IMR-90 (cell line): ENCODE results near the gene TMEM101. TPM values are rescaled to one million over a fixed set of nuclear protein-coding genes. Genes with fewer than 3 reads are reported as not detected.

Experiments
- ATAC-seq: fragments of 200-7000 bp; cut with Tn5 transposase; 2 replicates; pipeline ENCODE4 v1.9.1; 2020; ENCODE audit warnings: low read depth, mild to moderate bottlenecking, moderate library complexity
- BruUV-seq: library from RNA; stranded (reverse); fragments of 400-500 nt; replicated peaks from 2 replicates; lab custom pipeline; 2021; lab: Mats Ljungman, UMichigan
- CTCF ChIA-PET: fragments of 300-600 bp; formaldehyde crosslinking; extraction: SDS; loops from one replicate; lab custom pipeline; 2021; ENCODE audit warnings: antibody characterized with exemption; lab: Yijun Ruan, JAX
- POLR2A ChIA-PET: fragments of 300-600 bp; sonication (Branson Sonifier 250); formaldehyde crosslinking; loops from one replicate; lab custom pipeline; 2022; ENCODE audit warnings: antibody characterized with exemption; ENCODE audit not compliant: unreplicated experiment; lab: Charles Lee
- DNase-seq: peaks from one replicate; pipeline ENCODE4 v3.0.0; 2013
- H2AFZ ChIP-seq: replicated peaks from 2 replicates; pipeline ENCODE3; 2013; ENCODE audit warnings: low read length, mild to moderate bottlenecking; ENCODE audit not compliant: poor library complexity
- H2AK5ac ChIP-seq: 2 replicates; pipeline ENCODE4 v1.6.1; 2013; ENCODE audit warnings: low read depth, low read length, inconsistent platforms
- H2AK9ac ChIP-seq: replicated peaks from 2 replicates; pipeline ENCODE3; 2013; ENCODE audit warnings: mild to moderate bottlenecking, low read depth, low read length, moderate library complexity; ENCODE audit not compliant: poor library complexity
- H2BK120ac ChIP-seq: 2 replicates; pipeline ENCODE4 v1.6.1; 2013; ENCODE audit warnings: low read depth, low read length, inconsistent platforms
- H2BK15ac ChIP-seq: 3 replicates; pipeline ENCODE4 v1.6.1; 2013; ENCODE audit warnings: low read depth, low read length, inconsistent platforms
- H2BK20ac ChIP-seq: 2 replicates; pipeline ENCODE4 v1.6.1; 2013; ENCODE audit warnings: low read depth, mild to moderate bottlenecking, inconsistent platforms, low read length, moderate library complexity
- H2BK5ac ChIP-seq: 2 replicates; pipeline ENCODE4 v1.6.1; 2013; ENCODE audit warnings: mild to moderate bottlenecking, low read depth, low read length, inconsistent platforms; ENCODE audit not compliant: poor library complexity, severe bottlenecking
- H3K14ac ChIP-seq: replicated peaks from 2 replicates; pipeline ENCODE4 v1.6.1; 2013; ENCODE audit warnings: low read depth, low read length, inconsistent platforms
- H3K18ac ChIP-seq: 2 replicates; pipeline ENCODE4 v1.6.1; 2013; ENCODE audit warnings: low read depth, low read length, control low read depth
- H3K23ac ChIP-seq: 2 replicates; pipeline ENCODE4 v1.6.1; 2013; ENCODE audit warnings: low read depth, low read length, inconsistent platforms
- H3K27ac ChIP-seq: 2 replicates; pipeline ENCODE4 v1.5.1; 2013; ENCODE audit warnings: mild to moderate bottlenecking, control low read depth, low read length; ENCODE audit not compliant: insufficient read depth
- H3K27me3 ChIP-seq: 2 replicates; pipeline ENCODE4 v1.6.1; 2013; ENCODE audit warnings: low read length; ENCODE audit not compliant: control insufficient read depth, insufficient read depth
- H3K36me3 ChIP-seq: 2 replicates; pipeline ENCODE4 v1.6.1; 2013; ENCODE audit warnings: low read length, mixed read lengths; ENCODE audit not compliant: control insufficient read depth, insufficient read depth
- H3K4ac ChIP-seq: 2 replicates; pipeline ENCODE4 v1.6.1; 2013; ENCODE audit warnings: low read depth, low read length, inconsistent platforms
- H3K4me1 ChIP-seq: 2 replicates; pipeline ENCODE4 v1.6.1; 2013; ENCODE audit warnings: low read length, mixed read lengths; ENCODE audit not compliant: control insufficient read depth, insufficient read depth
- H3K4me2 ChIP-seq: 2 replicates; pipeline ENCODE4 v1.6.1; 2013; ENCODE audit warnings: low read depth, mild to moderate bottlenecking, control low read depth, low read length, moderate library complexity
- H3K4me3 ChIP-seq: 2 replicates; pipeline ENCODE4 v1.5.1; 2013; ENCODE audit warnings: low read depth, mild to moderate bottlenecking, control low read depth, low read length, moderate library complexity; ENCODE audit not compliant: insufficient read depth
- H3K56ac ChIP-seq: 2 replicates; pipeline ENCODE4 v1.6.1; 2013; ENCODE audit warnings: low read length, inconsistent platforms; ENCODE audit not compliant: insufficient read depth; ENCODE audit errors: extremely low read depth
- H3K79me1 ChIP-seq, 2 experiments: 2 replicates each; pipeline ENCODE4 v1.6.1; 2013; ENCODE audit warnings: low read length in 2 of 2, inconsistent platforms in 1 of 2, low read depth in 1 of 2
- H3K9ac ChIP-seq: 2 replicates; pipeline ENCODE4 v1.6.1; 2013; ENCODE audit warnings: low read depth, low read length, control low read depth
- H3K9me1 ChIP-seq: 2 replicates; pipeline ENCODE4 v1.6.1; 2013; ENCODE audit warnings: low read length, inconsistent platforms; ENCODE audit not compliant: insufficient read depth
- H3K9me3 ChIP-seq: 2 replicates; pipeline ENCODE4 v1.6.1; 2013; ENCODE audit warnings: low read length; ENCODE audit not compliant: control insufficient read depth, insufficient read depth
- H4K20me1 ChIP-seq: 2 replicates; pipeline ENCODE4 v1.6.1; 2013; ENCODE audit warnings: low read length, inconsistent platforms; ENCODE audit not compliant: insufficient read depth
- H4K5ac ChIP-seq: 2 replicates; pipeline ENCODE4 v1.6.1; 2013; ENCODE audit warnings: mild to moderate bottlenecking, low read depth, low read length, control low read depth
- H4K8ac ChIP-seq, 2 experiments: 2 replicates each; pipeline ENCODE4 v1.6.1; 2013; ENCODE audit warnings: low read depth in 2 of 2, low read length in 2 of 2, control low read depth in 1 of 2, inconsistent platforms in 1 of 2
- H4K91ac ChIP-seq: 2 replicates; pipeline ENCODE4 v1.6.1; 2013; ENCODE audit warnings: low read depth, low read length, inconsistent platforms; ENCODE audit not compliant: insufficient read depth
- CEBPB ChIP-seq: IDR thresholded peaks from 2 replicates; pipeline ENCODE4 v1.6.1; 2012; ENCODE audit warnings: low read depth, low read length, improper control_type of control experiment
- MAZ ChIP-seq: IDR thresholded peaks from 2 replicates; pipeline ENCODE4 v1.6.1; 2012; ENCODE audit warnings: low read depth, mild to moderate bottlenecking, low read length, improper control_type of control experiment, moderate library complexity, borderline replicate concordance
- WGBS, 2 experiments: methylation state at CpG; one replicate each; pipeline versions ENCODE4 v1.1.5 to v1.1.7; 2013; ENCODE audit warnings: missing lambda C conversion rate in 2 of 2; ENCODE audit not compliant: insufficient read length in 1 of 2; ENCODE audit errors: extremely low coverage in 2 of 2; 5-methylcytosine and 5-hydroxymethylcytosine counted together
- dilution Hi-C: fragments of 300-500 bp; cut with HindIII; formaldehyde crosslinking; loops from one replicate; pipeline ENCODE4 v1.14.3; 2018; ENCODE audit warnings: low sequenced_read_pairs; ENCODE audit not compliant: unreplicated experiment
- in situ Hi-C: fragments of 300-500 bp; cut with MboI; formaldehyde crosslinking; loops from 3 replicates; pipeline ENCODE4 v1.14.3; 2019; ENCODE audit warnings: low sequenced_read_pairs, inconsistent platforms, mixed read lengths
- intact Hi-C: fragments of 100-400 bp; cut with micrococcal nuclease; formaldehyde crosslinking; loops from 2 replicates; pipeline ENCODE4 v1.10.0; 2022
- polyA plus RNA-seq, 3 experiments: library from polyadenylated mRNA; depleted of rRNA; stranded (reverse); fragments of >200 nt; gene quantifications; 2 replicates each; pipeline ENCODE4 v1.2.3, GENCODE V29; 2012; ENCODE audit warnings: low replicate concordance in 1 of 3
- total RNA-seq: library from RNA; depleted of rRNA; stranded (reverse); fragments of >200 nt; gene quantifications from 2 replicates; pipeline ENCODE4 v1.2.3, GENCODE V29; 2012

The TMEM101 gene
- total and polyA plus RNA-seq, 2 of the 4 experiments (the other 2 are of a cell fraction): 30.7 to 36.6 TPM

DNA sequence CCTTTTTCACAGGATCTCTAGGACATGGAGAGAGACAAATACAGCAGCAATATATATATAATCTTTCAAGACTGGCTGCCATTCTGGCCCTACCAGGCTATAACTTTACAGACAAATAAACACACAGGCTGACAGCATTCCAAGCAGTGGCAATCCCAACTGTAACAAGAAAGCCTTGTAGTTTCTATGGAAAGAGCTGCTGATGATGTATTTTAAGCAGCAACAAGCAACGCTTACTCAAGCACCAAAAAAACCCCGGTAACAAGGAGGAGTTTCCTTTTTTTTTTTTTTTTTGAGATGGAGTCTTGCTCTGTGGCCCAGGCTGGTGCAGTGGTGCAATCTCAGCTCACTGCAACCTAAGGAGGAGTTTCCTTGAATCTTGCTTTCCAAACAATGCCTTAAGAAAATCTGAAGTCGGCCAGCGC, 28.5 kb upstream of the TMEM101 start:
- Histone ChIP-seq H4K20me1 (peaks cover 69% of the 10 kb centered on the region), H3K27me3 (no peaks in the 10 kb centered on the region), H2BK120ac (no peak overlapping the region), H3K4me2 (no peak overlapping the region; the same call in 1 of the 2 replicates), H3K23ac (no peak overlapping the region; the same call in 1 of the 2 replicates), H3K56ac (no peak overlapping the region), H2AK9ac (no peak overlapping the region), H3K4me1 (peaks cover 12% of the 10 kb centered on the region), H3K9ac (no peak overlapping the region; the same call in 1 of the 2 replicates), H3K18ac (no peak overlapping the region), H2BK20ac (no peak overlapping the region), H3K9me1 (no peaks in the 10 kb centered on the region), H4K8ac (peak overlapping the region in 1 of 2 experiments; percentile 3; a peak in 1 of 4 replicates), H3K4ac (no peak overlapping the region), H3K9me3 (no peaks in the 10 kb centered on the region), H3K36me3 (peaks cover 16% of the 10 kb centered on the region), H3K79me1 (peaks cover 15 to 70% of the 10 kb centered on the region in 2 experiments), H2BK5ac (no peak overlapping the region), H4K5ac (no peak overlapping the region), H3K14ac (no peak overlapping the region), H2BK15ac (no peak overlapping the region), H2AFZ (no peak overlapping the region), H2AK5ac (no peak overlapping the region), H3K27ac (peak overlapping the region; percentile 57; the same call in 1 of the 2 replicates), H3K4me3 (no peak overlapping the region), H4K91ac (no peak overlapping the region)
- DNase-seq (peak; percentile 63), ATAC-seq (peak; percentile 62)
- no CpG with 5 or more reads among the region's 4 CpGs for WGBS, 2 experiments
- POLR2A ChIA-PET: interaction anchor here (0.6 kb wide), 1 partner anchor 35 kb away, joined by 3 read pairs; no protein-coding TSS in a partner anchor
- BruUV-seq: no TSS peak
- CTCF ChIA-PET: interaction anchor here (0.7 to 1.5 kb wide), 2 partner anchors 72 to 125 kb away, joined by 4 to 10 read pairs; no protein-coding TSS in a partner anchor
- dilution Hi-C loops: no loop called here
- TF ChIP-seq MAZ: no peak
- peak; percentile 76 for TF ChIP-seq CEBPB
- intact Hi-C loops: loop anchor here (10.0 kb wide), 1 partner anchor 122 kb away; no protein-coding TSS in a partner anchor
- in situ Hi-C loops: no loop called here
